DMS79 (cell line): ENCODE data around the gene KLHL40.

ENCODE experiments used
- DNase-seq: peaks from one replicate; lab custom pipeline; 2025; lab: John Stamatoyannopoulos, UW

Gene KLHL40

GRCh38 chr3:42689421-42690014, 4.2 kb downstream of the KLHL40 start:
- no peak for DNase-seq

DNA sequence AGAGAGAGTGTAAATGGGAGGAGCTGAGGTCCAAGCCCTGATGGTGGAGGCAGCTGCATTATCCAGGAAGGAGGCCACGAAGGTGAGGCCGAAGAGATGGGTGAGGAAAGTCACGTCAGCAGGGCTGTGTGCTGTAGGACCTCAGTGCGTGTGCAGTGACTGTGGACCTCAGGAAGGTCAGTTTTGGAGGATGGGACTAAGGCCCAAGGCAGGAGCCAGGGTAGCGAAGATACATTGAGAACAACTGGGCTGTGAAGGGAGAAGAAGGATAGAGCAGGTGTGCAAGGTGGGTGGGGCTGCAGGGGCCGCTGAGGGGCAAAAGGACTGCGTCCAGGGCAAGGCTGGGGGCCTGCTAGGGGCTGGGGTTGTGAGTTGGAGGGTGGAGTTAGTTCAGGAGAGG, 4.9 kb downstream of the KLHL40 start:
- no peak for DNase-seq

GRCh38 chr3:42690766-42691680, 5.7 kb downstream of the KLHL40 start:
- DNase-seq = no peak

GRCh38 chr3:42691816-42692666, 6.7 kb downstream of the KLHL40 start:
- DNase-seq = no peak

DNA sequence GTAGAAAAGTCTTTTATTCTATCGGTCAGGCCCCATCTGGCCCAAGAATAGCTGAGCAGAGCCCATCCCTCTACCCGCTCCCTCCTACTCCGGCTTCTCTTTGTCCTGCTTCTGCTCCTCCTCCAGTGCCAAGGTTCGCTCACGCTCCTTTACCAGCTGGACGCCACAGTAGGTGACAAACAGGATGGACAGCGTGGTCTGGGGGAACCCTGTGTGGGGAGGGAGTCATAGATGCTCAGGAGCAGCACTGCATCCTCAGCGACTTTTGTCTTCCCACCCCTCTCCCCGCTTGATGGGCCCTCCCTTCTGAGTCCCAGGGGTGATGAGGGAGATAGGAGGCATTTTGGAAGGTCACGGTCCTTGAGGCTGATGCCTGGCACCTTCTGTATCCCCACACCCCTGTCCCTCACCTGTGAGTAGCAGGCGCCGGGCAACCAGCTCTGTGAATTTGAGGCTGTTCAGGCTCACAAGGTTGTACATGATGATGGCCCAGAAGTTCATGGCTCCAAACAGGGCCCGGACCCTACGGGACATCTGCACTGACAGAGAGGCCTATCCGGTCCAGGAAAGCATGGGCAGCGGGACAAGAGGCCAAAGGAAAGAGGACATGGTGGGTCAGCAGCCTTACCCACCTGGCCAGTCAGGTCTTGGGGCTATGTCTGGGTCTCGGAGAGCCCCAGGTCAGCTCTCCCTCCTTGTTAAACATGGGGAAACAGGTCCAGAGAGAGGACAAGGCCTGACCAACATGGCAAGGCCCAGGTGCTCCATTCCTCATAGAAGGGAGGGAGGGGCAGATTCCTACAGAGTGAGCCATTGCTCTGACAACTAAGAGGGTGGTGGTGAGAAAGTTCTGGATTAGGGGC, 7.6 kb downstream of the KLHL40 start:
- DNase-seq = no peak

DNA sequence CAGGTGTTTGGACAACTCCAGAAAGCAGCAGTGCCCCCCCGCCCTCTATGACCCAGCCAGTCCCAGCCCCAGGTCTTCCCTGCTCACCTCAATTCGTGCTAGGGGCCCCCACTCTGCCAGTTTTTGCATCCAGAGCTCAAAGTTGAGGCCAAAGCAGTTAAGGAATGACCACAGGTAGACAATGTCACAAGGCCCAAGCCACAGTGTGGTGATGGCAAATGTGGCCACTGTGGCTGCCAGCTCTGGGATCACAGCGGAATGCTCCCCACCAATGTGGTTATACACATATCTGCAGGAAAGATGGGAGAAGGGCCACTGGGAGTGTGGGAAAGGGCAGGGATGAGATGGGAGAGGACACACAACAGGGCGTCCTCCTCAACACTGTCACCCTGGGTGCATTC, 8.2 kb downstream of the KLHL40 start:
- DNase-seq = no peak

- no peak for DNase-seq
Measured at GRCh38 chr3:42694366-42694765, 9.0 kb downstream of the KLHL40 start.

DNA sequence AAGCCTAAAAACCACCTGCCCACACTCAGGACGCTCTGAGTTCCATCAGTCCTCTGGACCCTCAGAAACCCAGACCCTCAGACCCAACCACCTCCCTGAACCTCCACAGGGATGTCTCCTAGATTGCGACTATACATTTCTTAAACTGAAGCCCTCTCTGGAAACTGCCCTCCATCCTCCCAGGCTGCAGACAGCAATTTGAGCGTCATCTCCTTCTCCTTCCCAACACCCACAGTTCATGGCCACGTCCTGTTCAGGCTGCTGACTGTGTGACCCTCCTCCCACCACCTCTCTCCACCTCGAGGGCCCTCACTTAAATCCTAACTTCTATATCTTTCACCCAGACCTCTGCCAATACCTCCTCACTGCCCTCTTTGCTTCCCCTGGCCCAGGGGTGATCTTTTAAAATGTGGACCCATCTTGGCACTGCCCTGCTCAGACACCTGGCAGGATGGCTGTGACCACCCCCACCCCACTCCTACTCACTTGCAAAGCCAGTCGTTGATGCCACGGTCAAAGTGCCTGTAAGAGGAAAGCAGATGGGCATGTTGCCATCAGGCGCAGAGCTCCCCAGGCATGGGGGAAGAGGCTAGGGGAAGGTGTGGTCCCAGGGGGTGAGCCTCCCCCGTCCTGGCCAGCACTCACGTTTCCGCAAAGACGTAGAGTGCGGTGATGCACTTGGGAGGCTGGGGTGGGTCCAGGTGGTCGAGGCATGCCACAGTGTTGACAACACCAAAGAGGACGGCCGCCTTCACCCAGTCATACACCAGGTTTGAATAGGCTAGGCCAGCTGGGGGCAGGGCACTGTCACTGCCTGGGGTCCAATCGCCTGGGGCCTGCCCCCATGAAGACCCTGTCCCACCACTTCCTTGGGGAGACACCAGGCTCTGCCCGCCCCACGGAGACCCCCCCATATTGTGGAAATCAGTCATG, 11.3 kb downstream of the KLHL40 start:
- DNase-seq = no peak

- DNase-seq = no peak
Measured at GRCh38 chr3:42697289-42698051, 12.1 kb downstream of the KLHL40 start.

DNA sequence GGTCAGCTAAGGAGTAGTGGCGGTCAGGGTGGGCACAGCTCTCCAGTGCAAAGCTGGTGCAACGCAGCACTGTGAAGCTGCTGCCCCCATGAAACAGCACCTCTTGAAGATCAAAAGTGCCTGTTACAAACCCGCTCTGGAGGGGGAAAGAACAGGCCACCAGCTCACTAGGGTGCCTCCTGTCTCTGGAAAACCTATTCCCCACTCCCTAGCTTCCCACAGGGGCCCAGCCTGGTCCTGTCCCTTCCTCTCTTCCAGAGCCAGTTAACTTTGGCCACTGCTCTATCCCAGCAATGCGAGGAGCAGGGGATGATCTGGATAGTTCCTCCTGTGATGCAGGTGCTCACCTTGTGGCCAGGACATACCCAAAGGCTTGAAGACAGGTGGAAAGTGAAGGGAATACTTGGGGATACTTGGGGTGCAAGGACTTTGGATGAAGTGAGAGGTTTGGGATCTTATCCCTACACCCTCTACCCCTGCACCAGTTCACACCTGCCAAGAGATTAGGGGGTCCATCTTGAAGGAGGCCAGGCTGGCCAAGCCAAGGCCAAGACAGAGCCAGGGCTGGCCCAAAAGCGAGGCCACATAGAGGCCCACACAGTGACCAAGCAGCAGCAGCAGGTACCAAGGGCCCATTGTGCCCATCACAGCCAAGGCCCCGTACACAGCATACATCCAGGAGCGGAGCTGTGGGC, 13.0 kb downstream of the KLHL40 start:
- DNase-seq = no peak

GRCh38 chr3:42698911-42699230, 13.5 kb downstream of the KLHL40 start:
- no peak for DNase-seq

DNA sequence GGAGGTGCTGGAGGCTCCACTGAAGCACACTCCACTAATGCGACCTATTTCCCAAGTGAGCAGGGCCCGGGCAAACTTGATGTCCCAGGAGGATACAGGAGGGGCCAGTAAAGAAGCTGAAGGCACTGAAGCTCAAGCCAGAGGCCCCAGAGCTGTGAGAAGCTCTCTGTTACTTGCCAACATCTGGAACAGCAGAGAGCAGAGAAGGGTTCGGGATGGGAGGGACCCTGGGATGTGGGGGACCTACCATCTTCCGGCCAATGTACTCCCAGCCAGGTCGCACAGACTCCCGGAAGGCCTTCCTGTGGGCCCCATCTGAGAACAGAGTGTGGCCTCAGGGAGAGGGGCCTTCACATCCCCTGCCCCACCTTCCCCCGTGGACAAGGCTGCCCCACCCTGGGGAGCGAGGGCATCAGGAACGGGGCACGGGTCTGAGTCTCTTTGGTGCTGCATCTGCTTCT, 14.2 kb downstream of the KLHL40 start:
- DNase-seq = no peak

- DNase-seq = no peak
Measured at GRCh38 chr3:42700366-42701288, 15.3 kb downstream of the KLHL40 start.

GRCh38 chr3:42701371-42702065, 16.2 kb downstream of the KLHL40 start:
- no peak for DNase-seq

DNA sequence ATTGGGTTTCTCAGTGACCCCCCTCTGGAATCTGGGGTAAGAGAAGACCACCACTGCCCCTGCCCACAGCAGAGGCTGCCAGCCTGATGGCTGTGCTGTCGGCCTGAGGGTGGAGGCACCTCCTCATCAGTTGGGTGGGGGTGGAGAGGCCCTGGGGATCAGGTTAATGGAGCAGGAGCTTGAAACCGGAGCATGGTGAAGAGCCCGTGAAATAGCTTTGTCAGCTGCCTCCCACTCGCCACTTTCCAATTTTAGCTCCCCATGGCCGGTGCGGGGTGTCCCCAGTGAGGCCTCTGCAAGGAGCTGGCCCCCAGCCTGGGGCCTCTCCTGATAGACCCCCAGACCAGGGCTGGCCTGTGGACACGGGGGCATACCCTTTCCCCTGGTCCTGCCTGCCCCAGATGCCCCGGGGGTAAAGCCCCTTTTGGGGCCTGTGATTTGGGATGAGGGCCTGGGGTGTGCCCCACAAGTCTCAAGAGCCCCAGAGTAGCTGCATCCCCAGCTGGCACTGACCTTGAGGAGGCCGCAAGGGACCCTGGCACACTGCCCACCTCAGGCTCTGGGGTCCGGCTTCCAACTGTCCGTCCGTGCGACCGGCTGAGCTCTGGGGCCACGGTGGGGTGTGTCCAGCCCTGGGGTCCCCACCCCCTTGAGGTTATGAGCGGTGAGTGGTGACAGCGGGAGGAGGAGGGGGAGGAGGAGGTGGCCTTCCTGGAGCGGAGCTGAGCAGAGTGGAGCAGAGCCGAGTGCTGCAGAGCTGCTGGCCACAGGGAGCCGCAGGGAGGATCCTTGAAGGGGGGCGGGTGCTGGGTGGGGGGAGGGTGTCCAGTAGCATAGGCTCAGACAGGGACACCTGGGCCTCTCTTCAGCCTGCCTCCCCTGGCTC, 17.0 kb downstream of the KLHL40 start, which contains the start of gene HHATL:
TSS of gene HHATL (minus strand) at position 733 of the 886 bp plus-strand sequence. CDS start 1,972 bp downstream, outside the sequence.
- DNase-seq = peak; percentile 31

DNA sequence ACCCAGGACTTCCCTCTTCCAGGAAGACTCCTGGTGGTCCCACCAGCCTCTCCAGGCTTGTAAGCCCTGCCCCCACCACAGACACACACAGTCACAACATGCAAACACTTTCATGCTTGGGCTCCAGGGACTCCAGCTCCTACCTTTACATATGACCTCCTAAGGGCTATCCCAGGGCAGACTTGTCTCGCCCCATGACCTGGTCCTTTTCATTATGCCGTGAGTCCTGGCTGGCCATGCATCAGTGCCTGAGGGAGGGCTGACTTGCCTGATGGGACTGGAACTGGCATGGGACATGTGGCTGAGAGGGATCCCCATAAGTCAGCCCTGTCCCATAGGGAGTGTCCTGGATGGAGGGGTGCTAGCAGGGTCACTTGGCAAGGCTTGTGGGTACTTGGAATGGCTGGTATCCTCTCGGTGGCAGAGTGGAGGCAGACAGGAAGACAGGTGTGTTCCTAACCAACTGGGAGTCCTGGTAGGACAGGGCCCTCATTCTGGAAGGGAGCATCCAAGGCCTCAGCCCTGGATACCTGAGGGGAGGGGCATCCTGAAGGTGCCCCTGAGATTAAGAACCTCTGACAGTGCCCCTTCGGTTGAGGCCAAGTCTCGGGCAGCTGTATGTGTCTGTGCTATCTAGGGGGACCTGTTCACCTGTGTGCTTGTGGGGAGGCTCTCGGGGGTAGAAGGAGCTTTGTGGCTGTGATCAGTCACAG, 17.8 kb downstream of the KLHL40 start:
- DNase-seq = no peak
